Endothelial cell of umbilical vein (primary cell): ENCODE results near the gene GPR176. TPM values are rescaled to one million over a fixed set of nuclear protein-coding genes. Genes with fewer than 3 reads are reported as not detected.

Source experiments
- BruUV-seq: library from RNA; stranded (reverse); fragments of 400-500 nt; replicated peaks from 2 replicates; lab custom pipeline; 2021; lab: Mats Ljungman, UMichigan
- CTCF ChIA-PET: fragments of 300-600, 350-600 bp; sonication (Branson Sonifier 250); formaldehyde crosslinking; loops from one replicate; lab custom pipeline; 2021; ENCODE audit warnings: antibody characterized with exemption, inconsistent platforms; lab: Charles Lee
- POLR2A ChIA-PET: fragments of 300-600, 350-600 bp; sonication (Branson Sonifier 250); formaldehyde crosslinking; loops from one replicate; lab custom pipeline; 2021; ENCODE audit warnings: antibody characterized with exemption, inconsistent platforms; lab: Charles Lee
- DNase-seq: peaks from one replicate; pipeline ENCODE4 v3.0.0-alpha.2; 2011; ENCODE audit warnings: low read depth, low spot score
- FAIRE-seq: peaks from 2 replicates; lab custom pipeline; 2011; peaks lifted over from hg19 to GRCh38; lab: Jason Lieb, UNC
- H2AFZ ChIP-seq: 2 replicates; pipeline ENCODE4 v1.6.0; 2012; ENCODE audit warnings: low read depth, low read length, control low read depth, inconsistent platforms
- H3K27ac ChIP-seq: 2 replicates; pipeline ENCODE4 v1.5.1; 2011; ENCODE audit warnings: low read depth, mild to moderate bottlenecking, control low read depth, low read length, moderate library complexity; ENCODE audit not compliant: insufficient read depth
- H3K27me3 ChIP-seq, 2 experiments: 2 replicates each; pipeline versions ENCODE4 v1.6.0 to v1.6.1; 2011; ENCODE audit warnings: low read length in 2 of 2, mixed read lengths in 1 of 2; ENCODE audit not compliant: control insufficient read depth in 2 of 2, insufficient read depth in 2 of 2
- H3K36me3 ChIP-seq, 2 experiments: 2 replicates in 1 of 2; 3 replicates in 1 of 2; pipeline ENCODE4 v1.5.1; 2011; ENCODE audit warnings: low read length in 2 of 2, mild to moderate bottlenecking in 1 of 2, moderate library complexity in 1 of 2; ENCODE audit not compliant: control insufficient read depth in 2 of 2, insufficient read depth in 2 of 2; ENCODE audit errors: extremely low read depth in 1 of 2
- H3K4me1 ChIP-seq: 3 replicates; pipeline ENCODE4 v1.5.1; 2011; ENCODE audit warnings: mild to moderate bottlenecking, low read length; ENCODE audit not compliant: control insufficient read depth, insufficient read depth; ENCODE audit errors: extremely low read depth
- H3K4me2 ChIP-seq: 2 replicates; pipeline ENCODE4 v1.6.1; 2011; ENCODE audit warnings: low read length, control low read depth, mixed read lengths; ENCODE audit not compliant: insufficient read depth
- H3K4me3 ChIP-seq, 3 experiments: fragments of 200-600 bp in 1 of 3; sonication (generic), shearing (Covaris generic) in 1 of 3; replicated peaks in 1 of 3; 2 replicates each; pipeline ENCODE4 v1.5.1; 2011 to 2016; ENCODE audit warnings: control low read depth in 3 of 3, low read length in 3 of 3, mild to moderate bottlenecking in 2 of 3, inconsistent platforms in 1 of 3, low read depth in 1 of 3, moderate library complexity in 1 of 3; ENCODE audit not compliant: insufficient read depth in 1 of 3
- H3K79me2 ChIP-seq: 2 replicates; pipeline ENCODE4 v1.6.0; 2012; ENCODE audit warnings: low read length, inconsistent platforms; ENCODE audit not compliant: control insufficient read depth, insufficient read depth
- H3K9ac ChIP-seq: replicated peaks from 2 replicates; pipeline ENCODE3; 2011; ENCODE audit warnings: low read length, control low read depth; ENCODE audit not compliant: insufficient read depth; ENCODE audit errors: extremely low read depth
- H3K9me1 ChIP-seq: replicated peaks from 3 replicates; pipeline ENCODE4 v1.6.0; 2011; ENCODE audit warnings: mild to moderate bottlenecking, low read length; ENCODE audit not compliant: control insufficient read depth, insufficient read depth; ENCODE audit errors: extremely low read depth
- H3K9me3 ChIP-seq: replicated peaks from 2 replicates; pipeline ENCODE4 v1.5.1; 2012; ENCODE audit warnings: low read length, inconsistent platforms; ENCODE audit not compliant: control insufficient read depth, insufficient read depth
- H4K20me1 ChIP-seq: replicated peaks from 2 replicates; pipeline ENCODE3; 2011; ENCODE audit warnings: mild to moderate bottlenecking, low read length; ENCODE audit not compliant: control insufficient read depth, insufficient read depth; ENCODE audit errors: extremely low read depth
- CTCF ChIP-seq, 2 donors: IDR thresholded peaks; 1 replicate in 1 of 2; 2 replicates in 1 of 2; pipeline ENCODE4 v1.5.1; 2011; ENCODE audit warnings: low read length in 2 of 2, mild to moderate bottlenecking in 2 of 2, moderate library complexity in 2 of 2, control low read depth in 1 of 2, inconsistent platforms in 1 of 2, low read depth in 1 of 2; ENCODE audit not compliant: insufficient read depth in 1 of 2; ENCODE audit errors: extremely low read depth in 1 of 2
- EZH2 ChIP-seq: IDR thresholded peaks from 2 replicates; pipeline ENCODE4 v1.6.1; 2012; ENCODE audit warnings: borderline replicate concordance, low read depth, mild to moderate bottlenecking, moderate library complexity, low read length, inconsistent platforms; ENCODE audit not compliant: severe bottlenecking
- FOS ChIP-seq: IDR thresholded peaks from 2 replicates; pipeline ENCODE4 v1.6.1; 2011; ENCODE audit warnings: mild to moderate bottlenecking, low read length, moderate library complexity, borderline replicate concordance; ENCODE audit not compliant: insufficient read depth
- GATA2 ChIP-seq: IDR thresholded peaks from 2 replicates; pipeline ENCODE4 v1.7.0; 2011; ENCODE audit warnings: low read depth, mild to moderate bottlenecking, moderate library complexity, mixed read lengths, low read length; ENCODE audit not compliant: insufficient read length, insufficient read depth
- JUN ChIP-seq: IDR thresholded peaks from 2 replicates; pipeline ENCODE4 v1.6.1; 2011; ENCODE audit warnings: borderline replicate concordance, low read depth; ENCODE audit not compliant: insufficient read length, insufficient read depth
- MAX ChIP-seq: IDR thresholded peaks from 2 replicates; pipeline ENCODE4 v1.6.1; 2011; ENCODE audit not compliant: insufficient read depth, insufficient read length
- MYC ChIP-seq: IDR thresholded peaks from one replicate; pipeline ENCODE4 v1.6.1; 2011; ENCODE audit warnings: mild to moderate bottlenecking, low read depth, low read length
- POLR2A ChIP-seq: IDR thresholded peaks from 2 replicates; pipeline ENCODE4 v1.6.1; 2012; ENCODE audit warnings: low read depth, mild to moderate bottlenecking, control low read depth, low read length
- POLR2AphosphoS5 ChIP-seq: IDR thresholded peaks from 2 replicates; pipeline ENCODE4 v1.6.1; 2012; ENCODE audit warnings: low read depth, mild to moderate bottlenecking, control low read depth, low read length, moderate library complexity; ENCODE audit not compliant: insufficient read depth
- dilution Hi-C: fragments of 300-500 bp; cut with MboI; formaldehyde crosslinking; loops from one replicate; pipeline ENCODE4 v1.15.0; 2019; ENCODE audit warnings: low sequenced_read_pairs; ENCODE audit not compliant: extremely low pct_ligation_motif_present
- intact Hi-C: fragments of 100-400 bp; cut with micrococcal nuclease; formaldehyde crosslinking; loops from one replicate; pipeline ENCODE4 v1.10.0; 2022
- polyA plus RNA-seq, 4 experiments: library from polyadenylated mRNA; depleted of rRNA in 3 of 4; stranded (reverse) in 3 of 4; unstranded in 1 of 4; fragments of >200 nt; gene quantifications; 2 replicates each; pipeline versions ENCODE4 v1.2.1 to v1.2.3, GENCODE V29; 2011 to 2012; ENCODE audit warnings: missing spikeins in 1 of 4
- total RNA-seq: library from RNA; stranded (reverse); gene quantifications from 2 replicates; pipeline ENCODE4 v1.2.3, GENCODE V29; 2021

Gene GPR176
- total and polyA plus RNA-seq, 2 donors (not counting 3 experiments of a cell fraction or from before 2014, with no cell fraction given): 35.3 to 68.7 TPM

DNA sequence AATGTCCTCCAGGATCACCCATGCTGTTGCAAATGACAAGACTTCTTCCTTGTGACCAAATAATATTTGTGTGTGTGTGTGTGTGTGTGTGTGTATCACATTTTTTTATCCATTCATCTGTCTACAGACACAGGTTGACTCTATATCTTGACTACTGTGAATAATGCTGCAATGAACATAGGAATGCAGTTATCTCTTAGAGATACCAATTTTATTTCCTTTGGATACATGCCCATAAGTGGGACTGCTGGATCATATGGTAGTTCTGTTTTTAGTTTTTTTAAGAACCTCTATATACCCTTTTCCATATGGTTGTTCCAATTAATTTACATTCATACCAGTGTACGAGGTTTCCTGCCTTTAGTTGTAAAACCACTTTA is 41.7 kb downstream of the GPR176 start:
- no peak overlapping the region for H3K4me3 ChIP-seq
- TF ChIP-seq POLR2A (no peak), MAX (no peak), EZH2 (no peak), JUN (no peak), GATA2 (no peak), CTCF (IDR thresholded peaks at IDR 0.05; ENCODE audit: extremely low read depth in 1 of 2, insufficient read depth in 1 of 2, low read depth in 1 of 2, low read length in 2 of 2) (no peak), MYC (no peak), POLR2AphosphoS5 (no peak), FOS (no peak)
- dilution Hi-C loops (no loop called here), intact Hi-C loops (no loop called here)
- DNase-seq (no peak), FAIRE-seq (no peak)
- no peaks in the 10 kb centered on the region for H3K9me1 ChIP-seq
- peaks cover 11% of the 10 kb centered on the region for H3K79me2 ChIP-seq
- CTCF ChIA-PET: interaction anchor here (0.8 to 1.4 kb wide), 3 partner anchors 9 to 93 kb away, joined by 3 to 5 read pairs (median 4); partner anchors contain the start of gene GPR176
- POLR2A ChIA-PET: no interaction called here
- no peaks in the 10 kb centered on the region for H3K4me1 ChIP-seq
- no peak overlapping the region for H3K4me2 ChIP-seq
- H2AFZ ChIP-seq: no peak overlapping the region
- H3K27me3 ChIP-seq: no peaks in the 10 kb centered on the region
- H3K27ac ChIP-seq: no peak overlapping the region
- H3K9me3 ChIP-seq: no peaks in the 10 kb centered on the region
- no peaks in the 10 kb centered on the region for H3K36me3 ChIP-seq
- H3K9ac ChIP-seq: no peak overlapping the region
- no peaks in the 10 kb centered on the region for H4K20me1 ChIP-seq
- BruUV-seq: no TSS peak
